GM18907 (cell line): ENCODE data around the gene PARD6G.
A peak's percentile ranks its signal among the peaks of the same experiment; 100 is the strongest.
"Not testable (repeated sequence)": the region's sequence is repeated elsewhere in the genome, so short reads cannot be mapped to it uniquely, and the experiment has no call there.

Source experiments
- ATAC-seq: cut with Tn5 transposase; IDR thresholded peaks from one replicate; pipeline ENCODE4 v1.9.1; 2021; ENCODE audit warnings: mild to moderate bottlenecking, moderate library complexity; ENCODE audit not compliant: unreplicated experiment

Gene PARD6G, protein sequence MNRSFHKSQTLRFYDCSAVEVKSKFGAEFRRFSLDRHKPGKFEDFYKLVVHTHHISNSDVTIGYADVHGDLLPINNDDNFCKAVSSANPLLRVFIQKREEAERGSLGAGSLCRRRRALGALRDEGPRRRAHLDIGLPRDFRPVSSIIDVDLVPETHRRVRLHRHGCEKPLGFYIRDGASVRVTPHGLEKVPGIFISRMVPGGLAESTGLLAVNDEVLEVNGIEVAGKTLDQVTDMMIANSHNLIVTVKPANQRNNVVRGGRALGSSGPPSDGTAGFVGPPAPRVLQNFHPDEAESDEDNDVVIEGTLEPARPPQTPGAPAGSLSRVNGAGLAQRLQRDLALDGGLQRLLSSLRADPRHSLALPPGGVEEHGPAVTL

DNA sequence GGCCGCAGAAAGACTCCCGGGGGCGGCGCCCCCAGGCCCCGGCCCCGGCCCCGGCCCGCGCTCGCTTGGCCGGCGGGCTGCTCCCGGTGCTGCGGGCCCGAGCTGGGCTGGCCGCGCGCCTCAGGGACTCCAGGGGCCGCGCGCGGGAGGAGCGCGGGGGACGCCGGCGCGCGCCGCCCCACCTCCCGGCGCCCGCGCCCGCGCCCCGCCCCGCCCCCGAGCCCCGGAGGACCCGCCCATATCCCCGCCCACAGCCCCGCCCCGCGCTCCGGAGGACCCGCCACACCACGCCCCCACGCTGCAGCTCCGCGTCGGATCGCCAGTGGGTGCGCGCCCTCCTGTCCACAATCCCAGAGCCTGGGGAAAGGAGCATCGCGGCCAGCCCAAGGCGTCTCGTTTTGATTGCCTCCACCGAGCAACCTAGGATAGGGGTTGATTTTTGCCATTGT lies at the start of gene PARD6G:
TSS of gene PARD6G (minus strand) at position 122 of the 449 bp plus-strand sequence. CDS start 166 bp downstream, outside the sequence.
- peak; percentile 64 for ATAC-seq

DNA sequence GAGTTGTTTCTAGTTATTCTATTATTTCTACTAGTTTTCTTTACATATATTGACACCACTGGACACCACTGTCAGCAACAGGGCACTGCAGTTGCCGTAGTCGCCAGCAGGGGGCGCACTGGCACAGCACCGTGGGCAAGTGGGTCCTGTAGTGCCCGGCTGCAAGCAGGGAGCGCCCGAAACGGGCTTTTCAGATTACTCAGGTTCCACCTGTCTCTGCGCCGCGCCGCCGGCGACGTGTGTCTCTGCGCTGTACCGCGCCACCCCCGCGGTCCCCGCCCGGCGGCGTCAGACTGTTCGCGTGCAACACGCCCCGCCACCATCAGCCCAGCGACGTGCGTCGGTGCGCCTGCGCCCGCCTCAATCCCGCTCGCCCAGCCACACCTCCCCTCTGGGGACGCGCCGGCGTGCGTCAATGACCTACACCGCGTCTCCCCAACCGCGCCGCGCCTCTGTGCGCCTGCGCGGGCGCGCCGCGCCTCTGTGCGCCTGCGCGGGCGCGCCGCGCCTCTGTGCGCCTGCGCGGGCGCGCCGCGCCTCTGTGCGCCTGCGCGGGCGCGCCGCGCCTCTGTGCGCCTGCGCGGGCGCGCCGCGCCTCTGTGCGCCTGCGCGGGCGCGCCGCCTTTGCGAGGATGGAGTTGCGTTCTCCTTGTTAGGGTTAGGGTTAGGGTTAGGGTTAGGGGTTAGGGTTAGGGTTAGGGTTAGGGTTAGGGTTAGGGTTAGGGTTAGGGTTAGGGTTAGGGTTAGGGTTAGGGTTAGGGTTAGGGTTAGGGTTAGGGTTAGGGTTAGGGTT lies 15.1 kb upstream of the PARD6G start:
- not testable (repeated sequence) for ATAC-seq

DNA sequence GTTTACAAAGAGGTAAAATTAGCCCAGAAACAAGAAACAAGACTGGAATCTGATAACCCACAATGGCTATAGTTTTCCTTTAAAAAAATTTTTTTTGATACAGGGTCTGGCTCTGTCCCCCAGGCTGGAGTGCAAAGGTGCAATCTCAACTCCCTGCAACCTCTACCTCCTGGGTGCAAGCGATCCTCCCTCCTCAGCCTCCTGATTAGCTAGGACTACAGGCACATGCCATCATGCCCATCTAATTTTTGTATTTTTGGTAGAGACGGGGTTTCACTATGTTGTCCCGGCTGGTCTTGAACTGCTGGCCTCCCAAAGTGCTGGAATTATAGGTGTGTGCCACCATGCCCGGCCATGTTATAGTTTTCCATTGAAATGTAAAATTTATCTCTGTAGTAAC lies 12.3 kb upstream of the PARD6G start:
- no peak for ATAC-seq

DNA sequence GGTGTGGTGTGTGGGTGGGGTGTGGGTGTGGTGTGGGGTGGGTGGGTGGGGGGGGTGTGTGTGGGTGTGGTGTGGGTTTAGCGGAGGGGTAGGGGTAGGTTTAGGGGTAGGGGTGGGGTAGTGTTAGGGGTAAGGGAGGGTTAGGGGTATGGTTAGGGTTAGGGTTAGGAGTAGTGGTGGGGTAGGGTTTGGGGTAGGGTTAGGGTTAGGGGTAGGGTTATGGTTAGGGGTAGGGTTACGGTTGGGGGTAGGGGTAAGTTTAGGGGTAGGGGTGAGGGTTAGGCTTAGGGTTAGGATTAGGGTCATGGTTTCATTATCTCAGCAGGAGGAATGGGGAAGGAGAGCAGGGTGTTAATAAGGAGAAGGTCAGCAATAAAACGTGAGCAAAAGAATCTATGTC lies 11.3 kb upstream of the PARD6G start:
- ATAC-seq: no peak

DNA sequence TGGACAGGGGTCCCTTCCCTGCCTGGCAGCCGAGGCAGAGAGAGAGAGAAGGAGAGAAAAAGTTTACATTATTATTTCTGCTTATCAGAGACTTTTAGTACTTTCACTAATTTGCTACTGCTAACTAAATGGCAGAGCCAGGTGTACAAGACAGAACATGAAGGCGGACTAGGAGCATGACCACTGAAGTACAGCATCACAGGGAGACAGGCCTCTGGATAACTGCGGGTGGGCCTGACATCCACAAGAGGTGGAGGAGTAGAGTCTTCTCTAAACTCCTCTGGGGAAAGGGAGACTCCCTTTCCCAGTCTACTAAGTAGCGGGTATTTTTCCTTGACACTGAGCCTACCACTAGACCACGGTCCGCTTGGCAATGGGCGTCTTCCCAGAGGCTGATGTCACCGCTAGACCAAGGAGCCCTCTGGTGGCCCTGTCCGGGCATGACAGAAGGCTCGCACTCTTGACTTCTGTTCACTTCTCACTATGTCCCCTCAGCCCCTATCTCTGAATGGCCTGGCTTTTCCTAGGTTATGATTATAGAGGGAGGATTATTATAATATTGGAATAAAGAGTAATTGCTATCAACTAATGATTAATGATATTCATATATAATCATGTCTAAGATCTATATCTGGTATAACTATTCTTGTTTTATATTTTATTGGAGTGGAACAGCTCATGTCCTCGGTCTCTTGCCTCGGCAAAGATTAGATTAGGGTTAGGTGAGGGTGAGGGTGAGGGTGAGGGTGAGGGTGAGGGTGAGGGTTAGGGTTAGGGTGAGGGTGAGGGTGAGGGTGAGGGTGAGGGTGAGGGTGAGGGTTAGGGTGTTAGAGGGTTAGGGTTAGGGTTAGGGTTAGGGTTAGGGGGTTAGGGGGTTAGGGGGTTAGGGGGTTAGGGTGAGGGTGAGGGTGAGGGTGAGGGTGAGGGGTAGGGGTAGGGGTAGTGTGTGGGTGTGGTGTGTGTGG lies 10.5 kb upstream of the PARD6G start:
- ATAC-seq: not testable (repeated sequence)

DNA sequence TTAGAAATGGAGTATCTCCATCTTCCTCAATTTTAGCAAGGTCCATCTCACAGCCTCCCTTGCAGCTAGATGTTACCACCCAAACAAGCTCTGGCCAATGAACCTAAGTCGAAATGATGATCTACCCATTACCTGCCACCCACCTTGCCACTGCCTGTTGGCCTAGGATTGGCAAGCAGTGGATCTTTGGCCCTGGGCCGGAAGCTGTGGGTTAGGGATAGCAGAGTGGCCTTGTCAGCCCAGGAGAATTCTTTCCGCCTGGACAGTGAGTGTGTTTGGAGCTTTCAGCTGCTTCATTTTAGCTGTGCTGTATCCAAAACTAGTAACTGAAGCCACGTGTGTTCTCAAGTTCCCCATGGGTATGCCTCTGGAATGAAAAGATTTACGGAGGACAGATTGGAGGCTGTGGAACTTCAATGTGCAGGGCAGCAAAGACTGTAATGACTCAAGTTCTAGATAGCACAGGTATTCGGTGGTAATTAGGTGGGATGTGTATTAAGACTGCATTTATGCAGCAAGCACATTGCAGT lies 7.7 kb upstream of the PARD6G start:
- ATAC-seq: no peak

DNA sequence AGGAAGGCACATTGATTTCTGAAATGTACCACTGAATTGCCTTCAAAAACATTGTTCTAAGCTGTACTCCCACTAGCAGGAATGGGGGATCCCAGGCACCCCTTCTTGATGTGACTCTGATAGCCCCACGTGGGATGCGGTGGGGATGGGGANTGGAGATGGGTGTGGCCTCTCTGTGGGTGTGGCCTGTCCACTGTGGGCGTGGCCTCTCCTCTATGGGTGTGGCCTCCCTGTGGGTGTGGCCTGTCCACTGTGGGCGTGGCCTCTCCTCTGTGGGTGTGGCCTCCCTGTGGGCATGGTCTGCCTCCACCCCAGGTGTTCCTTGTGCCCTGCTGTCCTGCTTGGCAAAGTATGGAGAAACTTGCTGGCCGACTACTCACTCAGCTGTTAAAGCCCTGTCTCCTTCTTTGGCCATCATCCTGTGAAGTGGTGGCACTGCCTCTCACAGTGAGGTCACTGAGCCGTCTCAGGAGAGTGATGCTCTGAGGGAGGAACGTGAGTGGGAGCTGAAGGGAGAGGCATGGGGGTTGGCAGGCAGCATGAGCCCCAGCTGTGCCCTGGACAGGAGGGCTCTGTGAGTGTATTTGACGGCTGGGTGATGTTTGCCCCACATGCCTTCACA lies 6.7 kb upstream of the PARD6G start:
- ATAC-seq: no peak

DNA sequence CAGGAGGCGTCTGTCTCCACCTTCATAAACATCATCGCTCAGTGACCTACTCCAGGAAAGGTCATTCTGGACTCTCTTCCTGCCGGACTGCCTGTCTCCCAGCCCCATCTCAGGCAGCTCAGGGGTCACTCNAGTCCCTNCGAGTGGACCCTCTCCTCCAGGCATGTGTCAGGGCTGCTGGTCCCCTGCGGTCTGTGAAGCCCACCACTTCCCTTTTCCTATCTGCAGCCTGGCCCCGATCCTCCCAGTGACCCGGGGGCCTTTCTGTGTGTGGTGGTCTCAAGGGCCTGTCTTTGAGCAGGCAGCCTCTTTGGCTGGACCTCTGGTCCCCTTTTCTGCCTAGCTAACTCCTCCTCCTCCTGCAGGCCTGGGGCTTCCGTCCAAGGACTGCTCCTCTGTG lies 5.9 kb upstream of the PARD6G start:
- ATAC-seq: no peak

DNA sequence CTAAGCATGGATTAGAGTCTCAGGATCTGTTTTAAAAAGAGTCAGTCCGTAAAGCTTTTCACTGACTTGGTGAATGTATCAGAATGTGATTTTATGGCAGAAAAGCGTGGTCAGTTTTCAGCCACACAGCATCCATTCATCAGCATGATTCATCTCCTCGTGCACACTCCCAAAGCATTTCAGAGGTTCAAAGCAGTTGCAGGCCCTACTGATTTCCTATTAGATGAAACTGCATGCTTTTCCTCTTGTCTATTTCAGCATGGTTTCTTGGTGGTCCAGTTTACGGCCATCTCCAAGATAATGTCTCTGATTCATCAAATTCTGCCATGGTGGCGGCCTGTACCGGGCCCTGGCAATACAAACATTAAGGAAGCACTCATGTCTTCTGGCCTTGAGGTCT lies 4.8 kb upstream of the PARD6G start:
- no peak for ATAC-seq

DNA sequence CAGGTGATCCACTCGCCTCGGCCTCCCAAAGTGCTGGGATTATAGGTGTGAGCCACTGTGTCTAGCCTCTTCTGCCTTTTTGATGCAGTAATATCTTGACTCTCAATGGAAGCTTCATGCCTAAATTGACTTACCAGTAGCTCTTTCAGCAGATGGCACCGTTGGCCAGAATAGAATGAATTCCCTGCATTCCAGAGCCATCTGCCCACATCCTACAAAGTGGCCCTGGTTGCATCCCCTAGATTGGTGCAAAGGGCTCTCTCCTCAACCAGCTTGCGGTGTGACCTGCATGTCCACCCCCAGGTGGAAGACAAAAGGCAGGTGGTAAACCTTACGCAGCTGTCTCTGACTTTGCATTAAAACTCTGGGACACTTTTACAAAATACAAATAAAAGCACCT lies 4.4 kb upstream of the PARD6G start:
- ATAC-seq: no peak

DNA sequence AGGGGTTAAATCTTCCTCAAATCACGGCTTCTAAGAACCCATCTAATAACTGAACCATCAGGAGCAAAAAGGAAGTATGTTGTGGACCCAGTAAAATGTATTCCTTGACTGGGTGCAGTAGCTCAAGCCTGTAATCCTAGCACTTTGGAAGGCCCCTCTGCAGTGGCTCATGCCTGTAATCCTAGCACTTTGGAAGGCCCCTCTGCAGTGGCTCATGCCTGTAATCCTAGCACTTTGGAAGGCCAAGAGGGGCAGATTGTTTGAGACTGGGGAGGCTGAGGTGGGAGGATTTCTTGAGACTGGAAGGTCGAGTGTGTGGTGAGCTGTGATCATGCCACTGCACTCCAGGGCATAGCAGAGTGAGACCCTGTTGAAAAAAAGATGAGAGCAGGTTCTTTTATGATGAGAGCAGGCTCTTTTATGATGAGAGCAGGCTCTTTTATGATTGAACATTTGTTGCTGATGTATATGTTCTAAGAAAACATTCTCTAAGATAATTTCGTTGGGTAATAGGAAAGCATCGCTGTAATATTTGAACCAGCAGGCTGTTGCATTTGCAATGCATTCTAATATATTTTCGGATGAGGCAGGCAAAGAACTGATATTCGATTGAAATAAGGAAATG lies 3.5 kb upstream of the PARD6G start:
- no peak for ATAC-seq

DNA sequence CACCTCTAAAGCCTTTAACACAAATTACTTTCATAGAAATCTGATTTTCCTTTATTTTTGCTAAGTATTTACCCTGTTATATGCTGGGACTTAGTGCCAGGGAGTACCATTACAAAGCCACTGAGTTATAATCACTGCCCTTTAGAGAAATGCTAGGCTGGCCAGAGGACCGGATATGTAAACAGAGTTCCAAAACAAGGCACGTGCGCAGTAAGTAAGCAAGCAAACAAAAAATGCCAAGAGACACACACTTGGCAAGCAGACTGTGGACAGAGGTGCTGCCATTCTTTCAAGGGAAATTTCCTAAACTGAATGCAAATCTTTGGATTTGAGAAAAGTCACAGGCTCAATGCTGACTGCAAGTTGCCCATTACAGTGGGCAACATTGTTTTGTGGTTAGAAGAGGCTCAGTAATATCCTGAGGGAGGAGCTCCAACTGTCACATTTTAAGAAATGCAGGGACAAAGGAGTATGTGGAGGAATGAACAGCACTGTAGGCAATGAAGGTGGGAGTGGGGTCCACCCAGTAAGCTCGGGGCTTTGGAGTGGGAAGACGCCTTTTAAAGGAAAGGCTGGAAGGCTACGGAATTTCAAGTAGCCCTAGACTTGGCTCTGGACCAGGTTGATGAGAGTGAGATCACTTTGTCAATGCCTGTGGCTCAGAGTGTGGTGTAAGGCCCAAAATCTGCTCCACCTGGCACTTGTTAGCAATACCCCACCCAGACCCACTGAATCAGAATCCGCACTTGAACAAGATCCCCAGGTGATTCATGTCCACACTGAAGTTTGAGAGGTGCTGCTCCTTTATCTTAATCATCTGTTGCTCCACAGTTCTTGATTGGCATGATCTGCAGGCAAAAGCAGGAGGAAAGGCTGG lies 2.1 kb upstream of the PARD6G start:
- ATAC-seq: no peak

DNA sequence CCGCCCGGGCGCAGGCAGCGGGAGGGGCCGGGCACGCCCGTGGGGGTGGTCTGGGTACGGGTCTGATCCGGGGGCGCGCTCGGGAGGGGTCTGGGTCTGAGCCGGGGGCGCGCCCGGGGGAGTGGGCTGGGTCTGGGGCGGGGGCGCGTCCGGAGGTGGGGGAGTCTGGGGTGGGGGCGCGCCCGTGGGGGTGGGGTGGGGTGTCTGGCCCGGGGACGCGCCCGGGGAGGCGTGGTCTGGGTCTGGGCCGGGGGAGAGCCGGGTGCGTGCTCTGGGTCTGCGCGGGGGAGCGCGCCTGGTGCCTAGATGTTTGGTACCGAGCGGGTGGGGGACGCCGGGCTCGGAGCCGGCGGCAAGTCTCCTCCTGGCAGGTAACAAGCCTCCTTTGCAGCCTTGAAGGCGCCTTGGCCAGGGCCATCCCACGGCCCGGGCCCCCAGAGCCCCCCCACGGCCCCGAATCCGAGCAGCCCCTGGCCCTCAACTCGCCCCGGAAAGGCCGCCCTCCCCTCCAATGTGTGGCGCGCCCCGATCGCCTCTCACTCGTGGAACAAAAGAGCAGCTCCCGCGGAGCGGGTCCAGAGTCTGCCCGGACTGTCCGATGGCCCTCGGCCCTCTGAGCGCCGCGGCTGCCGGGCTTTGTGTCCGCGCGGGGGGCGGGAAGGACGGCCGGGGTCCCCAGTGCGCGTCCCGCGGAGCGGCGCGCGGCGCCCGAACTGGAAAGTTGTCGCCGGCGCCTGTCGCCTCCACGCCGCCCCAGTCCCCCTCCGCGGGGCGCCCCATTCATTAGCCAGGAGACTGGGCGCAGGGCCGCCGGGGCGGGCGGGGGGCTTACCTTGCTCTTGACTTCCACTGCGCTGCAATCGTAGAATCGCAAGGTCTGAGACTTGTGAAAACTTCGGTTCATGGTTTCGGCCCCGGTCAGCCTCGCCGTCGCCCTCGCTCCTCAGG lies 595 bp downstream of the PARD6G start:
- ATAC-seq: peak; percentile 45

DNA sequence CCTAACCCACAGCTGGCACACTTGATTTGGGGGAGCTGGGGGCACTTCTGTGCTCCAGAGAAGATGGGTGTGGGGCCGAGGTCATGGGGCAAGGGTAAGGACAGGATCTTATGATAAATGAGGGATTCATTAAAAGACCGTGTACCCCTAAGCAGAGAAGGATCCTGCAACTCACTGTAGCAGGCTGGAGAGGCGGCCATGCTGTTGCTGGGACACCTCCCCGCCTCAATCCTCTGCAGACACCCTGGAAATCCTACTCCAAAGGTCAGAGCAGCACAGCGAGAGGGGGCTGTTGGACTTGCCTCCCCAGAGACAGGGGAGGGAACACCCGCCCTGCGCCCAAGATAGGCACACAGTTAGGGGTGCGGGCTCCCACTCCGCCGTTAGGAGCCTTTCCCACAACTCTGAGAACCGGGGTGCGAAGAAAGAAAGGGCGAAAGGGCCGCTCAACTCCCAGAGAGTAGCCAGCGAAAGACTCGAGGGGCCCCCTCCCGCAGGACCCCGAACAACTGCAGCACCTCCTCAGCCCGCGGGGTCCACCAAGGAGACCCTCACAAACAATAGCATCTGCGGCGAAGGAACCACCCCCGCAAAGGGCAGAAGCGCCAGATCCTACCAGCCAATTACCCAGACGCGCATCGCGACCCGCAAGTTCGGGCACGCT lies 1.4 kb downstream of the PARD6G start:
- ATAC-seq: no peak

DNA sequence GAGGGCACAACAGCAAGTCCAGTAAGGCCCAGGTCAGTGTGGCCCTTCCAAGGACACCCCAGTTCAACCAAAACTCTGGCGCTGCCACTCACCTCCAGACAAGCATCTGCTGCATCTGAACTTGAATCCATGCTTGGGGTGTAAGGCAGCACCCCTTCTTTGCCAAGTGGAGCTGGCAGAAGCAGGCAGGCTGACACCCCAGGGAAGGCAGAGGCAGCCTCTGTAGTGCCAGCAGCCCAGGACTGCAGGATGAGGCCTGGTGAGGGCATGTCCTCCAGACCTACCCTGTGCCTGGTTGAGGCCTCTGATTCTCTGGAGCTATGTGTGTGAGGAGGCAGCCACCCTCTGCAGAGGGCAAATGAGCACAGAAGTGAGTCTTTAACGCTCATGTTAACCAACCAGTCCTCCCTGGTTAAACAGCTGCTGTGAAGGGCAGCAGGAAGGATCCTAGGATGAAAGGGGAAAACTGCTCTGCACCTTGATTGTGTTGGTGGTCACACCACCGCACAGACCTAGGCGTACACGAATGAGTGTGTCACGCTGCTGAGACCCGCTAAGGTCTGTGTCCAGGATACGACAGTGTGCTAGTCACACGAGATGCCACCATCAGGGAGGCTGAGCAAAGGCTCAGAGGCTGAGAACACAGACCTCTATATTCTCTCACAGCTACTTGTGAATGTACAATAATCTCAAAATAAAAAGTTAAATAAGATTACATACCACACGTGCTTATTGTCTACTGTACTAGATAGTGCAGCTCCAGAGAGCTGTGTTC lies 2.2 kb downstream of the PARD6G start:
- no peak for ATAC-seq

DNA sequence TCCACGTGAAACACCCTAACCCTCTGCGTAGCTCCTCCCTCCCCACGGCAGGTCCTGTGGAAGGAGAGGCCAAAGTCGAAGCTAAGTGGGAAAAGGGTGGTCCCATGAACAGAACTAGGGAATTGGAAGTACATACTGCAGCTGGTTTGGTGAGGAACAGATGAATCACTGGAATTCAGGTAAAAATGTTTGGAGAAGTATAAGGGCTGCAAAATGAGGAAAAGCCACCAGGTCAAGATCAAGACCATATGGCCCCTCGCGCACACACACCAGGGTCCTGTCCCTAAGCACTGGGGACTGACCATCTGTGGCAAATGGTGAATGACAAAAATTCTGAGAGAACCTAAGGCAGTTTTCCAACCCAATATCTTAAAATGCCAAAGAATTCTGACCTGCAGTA lies 3.1 kb downstream of the PARD6G start:
- no peak for ATAC-seq
